Adipose tissue (tissue), 3 donors: ENCODE data around the gene COPS7B. TPM values are rescaled to one million over a fixed set of nuclear protein-coding genes. Genes with fewer than 3 reads are reported as not detected.

Experiments
- H3K27ac ChIP-seq: one replicate; pipeline ENCODE4 v1.5.1; 2013; ENCODE audit warnings: low read depth, low read length
- whole genome bisulfite sequencing, 3 donors: extraction: QIAGEN DNeasy Blood & Tissue Kit; methylation state at CpG; one replicate each; pipeline ENCODE4 v1.1.7; 2013; 5-methylcytosine and 5-hydroxymethylcytosine counted together
- polyA plus RNA-seq, 3 donors: library from polyadenylated mRNA; stranded (reverse); fragments of 200-250 nt; gene quantifications; one replicate each; pipeline ENCODE4 v1.2.3, GENCODE V29; 2013
- donor health status: healthy with polysubstance abuse.
- donor health status: Bipolar disorder and iron deficiency.
- donor health status: healthy.

The COPS7B gene
- polyA plus RNA-seq, 3 donors: 10.2 to 19.5 (median 16.3) TPM

DNA sequence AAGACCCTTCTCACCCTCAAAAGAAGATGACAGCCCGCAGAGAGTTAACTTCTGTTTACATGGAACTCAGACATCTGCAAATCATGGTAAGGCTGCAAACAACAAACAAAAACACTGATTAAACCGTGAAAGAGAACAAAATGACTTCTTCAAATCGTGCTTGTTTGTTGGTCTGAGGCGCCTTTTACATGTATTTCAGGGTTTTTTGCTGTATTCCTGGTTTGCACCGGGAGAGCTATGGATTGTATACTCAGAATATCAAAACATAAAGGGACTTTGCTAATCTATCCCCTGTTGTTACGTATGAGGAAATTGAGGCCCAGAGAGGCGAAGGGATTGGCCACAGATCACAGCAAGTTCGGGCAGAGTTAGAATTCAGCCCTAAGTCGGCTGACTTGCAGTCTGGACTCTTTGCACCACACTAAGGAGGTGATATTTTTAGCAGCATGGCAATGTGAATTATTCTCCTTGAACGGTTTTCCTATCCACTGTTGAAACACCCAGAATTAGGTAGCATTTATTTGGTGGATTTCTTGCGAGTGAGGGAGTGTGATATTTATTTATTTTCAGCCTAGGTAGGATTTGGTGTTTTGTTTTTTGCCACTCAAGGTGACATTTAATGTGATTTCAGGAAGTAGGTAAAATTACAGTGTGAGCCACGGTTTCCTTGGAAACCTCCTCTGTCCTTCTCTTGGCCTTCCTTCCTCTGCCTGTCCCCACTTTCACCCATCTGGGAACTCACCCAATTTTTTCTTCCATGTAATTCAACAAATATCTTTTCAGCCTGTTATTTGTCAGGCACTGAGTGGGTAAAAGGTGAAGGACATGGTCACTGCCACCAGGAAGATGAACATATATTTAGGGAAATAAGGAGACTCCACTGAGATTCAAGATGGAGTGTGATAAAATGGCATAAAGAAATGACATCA is 4.2 kb upstream of the COPS7B start:
- no peak overlapping the region for H3K27ac ChIP-seq
- 2 to 3% (median 3%) methylated on average over 12 of the region's 12 CpGs for WGBS, 3 donors

- 79 to 90% (median 86%) methylated on average over 2 of the region's 2 CpGs for WGBS, 3 donors
These were observed 832 bp upstream of the COPS7B start for GRCh38 chr2:231785413-231785812.

GRCh38 chr2:231785822-231786176 is 446 bp upstream of the COPS7B start:
- no peak overlapping the region for H3K27ac ChIP-seq
- WGBS, 3 donors: 28 to 49% (median 46%) methylated on average over 6 of the region's 6 CpGs

More at GRCh38 chr2:231785413-231785812, 832 bp upstream of the COPS7B start:
- H3K27ac ChIP-seq: no peak overlapping the region

- H3K27ac ChIP-seq: no peak overlapping the region
- WGBS, 3 donors: 10 to 16% (median 14%) methylated on average over 11 of the region's 11 CpGs
These were observed 660 bp downstream of the COPS7B start for GRCh38 chr2:231786917-231787292.

DNA sequence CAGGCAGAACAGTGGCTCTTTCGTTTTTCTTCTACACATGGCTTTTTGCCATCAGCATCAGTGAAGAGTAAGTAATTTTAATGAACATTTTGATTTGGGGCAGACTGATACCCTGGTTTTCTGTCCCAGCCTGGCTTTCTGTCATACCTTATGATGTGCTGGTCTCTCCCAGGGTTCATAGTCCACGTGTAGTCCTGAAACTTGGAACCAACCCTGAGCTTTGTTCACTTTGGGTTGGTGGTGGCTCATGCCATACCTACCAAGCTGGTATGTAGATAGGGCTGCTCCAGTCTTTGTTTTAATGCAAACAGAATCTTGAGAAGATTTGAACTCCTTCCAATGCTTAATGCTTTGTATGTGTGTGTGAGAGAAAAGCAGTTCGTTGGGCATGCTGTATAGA is 4.9 kb downstream of the COPS7B start:
- H3K27ac ChIP-seq: no peak overlapping the region

GRCh38 chr2:231794383-231794782 is 8.1 kb downstream of the COPS7B start:
- 97 to 99% (median 97%) methylated on average over 3 of the region's 3 CpGs for WGBS, 3 donors
- no peak overlapping the region for H3K27ac ChIP-seq

More for the DNA sequence above, 4.9 kb downstream of the COPS7B start:
- WGBS, 3 donors: 67 to 76% (median 75%) methylated on average over 3 of the region's 3 CpGs

DNA sequence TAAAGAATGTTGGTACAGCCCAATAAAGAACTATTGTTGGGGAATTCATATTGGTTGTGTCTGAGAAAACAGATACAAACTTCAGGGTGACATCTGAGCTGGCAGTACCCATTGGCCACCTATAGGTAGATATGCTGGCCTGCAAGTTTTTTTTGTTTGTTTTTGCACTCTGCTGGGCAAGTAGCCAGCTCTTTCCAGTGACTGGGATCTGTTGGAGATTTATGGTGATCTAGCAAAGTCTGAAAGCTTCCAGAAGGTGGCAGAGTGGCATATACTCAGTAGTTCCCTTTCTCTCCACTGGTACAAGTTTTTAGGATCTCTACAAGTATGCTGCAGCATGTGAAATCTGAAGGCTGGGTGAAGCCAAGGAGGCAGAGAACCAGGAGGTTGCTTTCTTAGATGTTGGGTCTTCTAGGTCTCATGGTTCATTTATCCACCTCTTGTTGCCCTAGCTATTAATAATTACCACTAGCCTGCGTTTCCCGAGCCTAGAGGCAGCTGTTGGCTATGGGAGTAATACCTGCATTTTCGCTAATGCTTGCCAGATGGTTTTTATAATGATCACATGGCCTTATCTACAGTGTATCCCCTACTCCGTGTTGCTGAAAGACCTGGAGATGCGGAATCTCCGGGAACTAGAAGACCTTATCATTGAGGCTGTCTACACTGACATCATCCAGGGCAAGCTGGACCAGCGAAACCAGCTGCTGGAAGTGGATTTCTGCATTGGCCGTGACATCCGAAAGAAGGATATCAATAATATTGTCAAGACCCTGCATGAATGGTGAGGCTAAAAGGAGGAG is 9.5 kb downstream of the COPS7B start:
- H3K27ac ChIP-seq: no peak overlapping the region
- WGBS, 3 donors: 66 to 92% (median 88%) methylated on average over 9 of the region's 9 CpGs

- no peak overlapping the region for H3K27ac ChIP-seq
- WGBS, 3 donors: 41 to 64% (median 60%) methylated on average over 6 of the region's 6 CpGs
These were observed 14.3 kb downstream of the COPS7B start for GRCh38 chr2:231800493-231801091.

DNA sequence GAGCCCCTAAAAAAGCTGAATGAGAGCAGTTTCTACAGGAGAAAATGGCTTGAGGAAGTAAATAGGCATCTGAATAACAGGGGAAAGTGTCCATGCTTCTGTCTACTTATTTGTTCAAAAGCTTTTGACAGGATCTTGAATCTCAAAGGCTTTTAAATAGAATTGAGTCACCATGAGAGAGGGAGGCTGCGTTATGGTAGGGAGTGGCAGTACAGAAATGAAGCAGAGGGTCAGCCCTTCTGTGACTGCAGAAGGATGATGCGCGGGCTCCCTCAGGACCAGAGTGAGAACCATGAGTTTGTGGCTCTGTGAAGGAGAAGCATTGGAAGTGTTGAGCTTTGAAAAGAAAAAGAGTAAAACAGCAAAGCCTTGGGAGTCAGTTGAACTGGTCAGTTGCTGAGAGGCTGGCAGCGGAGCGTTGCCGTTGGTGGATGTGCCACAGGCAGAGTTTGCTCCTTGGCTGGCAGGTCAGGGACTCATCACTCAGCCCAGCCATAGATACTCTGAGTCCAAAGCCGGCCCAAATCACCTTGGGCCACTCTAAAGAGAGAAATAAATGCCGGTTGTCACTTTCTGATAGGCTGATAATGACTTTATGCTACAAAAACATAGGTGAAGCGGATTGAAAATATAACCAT is 17.4 kb downstream of the COPS7B start:
- H3K27ac ChIP-seq: no peak overlapping the region
- WGBS, 3 donors: 84 to 95% (median 94%) methylated on average over 9 of the region's 9 CpGs

DNA sequence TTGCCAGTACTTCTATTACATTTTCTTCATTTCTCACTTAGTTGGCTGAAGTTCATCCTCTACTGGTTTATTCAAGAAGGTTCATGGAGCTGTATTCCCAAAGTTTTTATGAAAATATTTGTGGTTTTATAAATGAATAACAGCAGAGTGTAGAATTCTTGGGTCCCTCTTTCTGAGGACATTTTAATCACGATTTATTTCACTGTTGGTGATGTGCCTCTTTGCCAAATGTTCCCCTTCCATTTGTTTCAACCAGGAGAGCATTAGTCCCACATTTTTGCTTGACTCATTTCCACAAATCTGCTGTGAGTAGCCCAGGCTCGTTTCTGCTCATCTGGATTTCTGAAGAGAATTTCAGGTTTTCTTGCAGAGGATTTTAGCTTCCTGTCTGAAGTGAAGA is 20.8 kb downstream of the COPS7B start:
- H3K27ac ChIP-seq: no peak overlapping the region
- 79 to 82% (median 80%) methylated on average over 2 of the region's 2 CpGs for WGBS, 3 donors

DNA sequence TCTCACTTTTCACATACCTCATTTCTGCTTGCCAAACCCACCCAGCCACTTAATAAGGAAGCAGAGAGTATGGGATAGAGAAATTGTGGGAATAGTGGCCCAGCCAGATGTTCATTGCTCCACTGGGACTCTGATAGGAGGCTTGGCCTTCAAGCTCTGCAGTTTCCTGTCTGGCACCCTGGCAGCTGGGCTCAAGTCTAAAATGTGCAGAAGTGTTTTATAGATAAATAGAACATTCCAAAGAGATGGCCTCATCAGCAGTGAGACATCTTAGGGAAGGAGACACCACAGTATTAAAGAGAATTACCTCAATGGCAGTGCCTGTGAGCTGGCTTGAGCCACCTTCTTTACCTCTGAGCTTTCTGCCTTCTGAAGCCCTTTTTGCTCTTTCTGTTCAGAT is 24.7 kb downstream of the COPS7B start:
- H3K27ac ChIP-seq: no peak overlapping the region

GRCh38 chr2:231816327-231817026 is 30.2 kb downstream of the COPS7B start:
- no peak overlapping the region for H3K27ac ChIP-seq
- WGBS, 3 donors: 84 to 96% (median 89%) methylated on average over 8 of the region's 8 CpGs

GRCh38 chr2:231819447-231820042 is 33.3 kb downstream of the COPS7B start:
- WGBS, 3 donors: 64 to 73% (median 69%) methylated on average over 2 of the region's 2 CpGs
- H3K27ac ChIP-seq: no peak overlapping the region

DNA sequence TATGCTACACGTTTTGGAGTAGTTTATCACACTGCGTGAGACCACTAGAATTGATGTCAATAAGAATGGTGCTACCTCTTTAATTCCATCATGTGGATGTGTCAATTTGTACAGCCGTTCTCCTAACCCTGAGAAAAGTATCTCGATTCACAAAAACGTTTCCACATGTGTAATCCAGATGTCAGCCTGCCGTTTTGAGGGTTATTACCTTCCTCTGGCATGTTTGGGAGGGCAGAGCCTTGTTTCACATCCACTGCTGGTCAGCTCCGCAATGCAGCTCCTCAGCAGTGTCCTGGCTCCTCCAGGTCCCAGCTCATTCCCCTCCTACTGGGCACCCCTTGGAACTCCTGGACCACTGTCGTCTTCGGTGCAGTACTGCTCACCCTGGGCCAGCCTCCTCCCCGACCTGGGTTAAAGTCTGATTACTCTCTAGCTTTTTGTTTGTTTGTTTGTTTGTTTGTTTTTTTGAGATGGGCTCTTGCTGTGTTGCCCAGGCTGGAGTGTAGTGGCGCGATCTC is 34.6 kb downstream of the COPS7B start:
- WGBS, 3 donors: 70 to 76% (median 71%) methylated on average over 12 of the region's 12 CpGs

GRCh38 chr2:231821908-231822307 is 35.7 kb downstream of the COPS7B start:
- H3K27ac ChIP-seq: no peak overlapping the region
- 40 to 55% (median 53%) methylated on average over 3 of the region's 3 CpGs for WGBS, 3 donors

More for the DNA sequence above, 34.6 kb downstream of the COPS7B start:
- H3K27ac ChIP-seq: no peak overlapping the region

DNA sequence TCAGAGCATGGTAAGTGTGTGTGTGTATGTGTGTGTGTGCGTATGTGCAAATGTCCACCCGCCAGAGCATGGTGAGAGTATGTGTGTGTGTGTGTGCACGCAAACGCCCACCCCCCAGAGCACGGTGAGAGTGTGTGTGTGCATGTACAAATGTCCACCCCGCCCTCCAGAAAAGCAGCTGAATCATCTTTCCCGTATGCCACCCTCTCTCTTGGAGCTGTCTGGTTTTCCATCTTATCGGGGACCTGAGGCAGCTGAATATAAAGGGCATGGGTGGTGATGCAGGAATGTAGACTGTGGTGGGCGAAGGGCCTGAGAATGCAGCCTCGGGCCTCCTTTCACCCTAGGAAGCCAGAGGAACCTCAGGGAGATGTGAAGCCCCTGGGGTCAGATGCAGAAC is 66.9 kb downstream of the COPS7B start:
- H3K27ac ChIP-seq: no peak overlapping the region
- 80 to 90% (median 87%) methylated on average over 10 of the region's 10 CpGs for WGBS, 3 donors

- H3K27ac ChIP-seq: no peak overlapping the region
- 76 to 78% (median 78%) methylated on average over 9 of the region's 9 CpGs for WGBS, 3 donors
These were observed 68.4 kb downstream of the COPS7B start for GRCh38 chr2:231854616-231855125.
